GM21381 (cell line): Measurements from ENCODE around the gene SEMA6A.

ENCODE experiments used
- ATAC-seq: cut with Tn5 transposase; IDR thresholded peaks from one replicate; pipeline ENCODE4 v1.9.1; 2021; ENCODE audit warnings: mild to moderate bottlenecking, moderate library complexity; ENCODE audit not compliant: unreplicated experiment

The SEMA6A gene

DNA sequence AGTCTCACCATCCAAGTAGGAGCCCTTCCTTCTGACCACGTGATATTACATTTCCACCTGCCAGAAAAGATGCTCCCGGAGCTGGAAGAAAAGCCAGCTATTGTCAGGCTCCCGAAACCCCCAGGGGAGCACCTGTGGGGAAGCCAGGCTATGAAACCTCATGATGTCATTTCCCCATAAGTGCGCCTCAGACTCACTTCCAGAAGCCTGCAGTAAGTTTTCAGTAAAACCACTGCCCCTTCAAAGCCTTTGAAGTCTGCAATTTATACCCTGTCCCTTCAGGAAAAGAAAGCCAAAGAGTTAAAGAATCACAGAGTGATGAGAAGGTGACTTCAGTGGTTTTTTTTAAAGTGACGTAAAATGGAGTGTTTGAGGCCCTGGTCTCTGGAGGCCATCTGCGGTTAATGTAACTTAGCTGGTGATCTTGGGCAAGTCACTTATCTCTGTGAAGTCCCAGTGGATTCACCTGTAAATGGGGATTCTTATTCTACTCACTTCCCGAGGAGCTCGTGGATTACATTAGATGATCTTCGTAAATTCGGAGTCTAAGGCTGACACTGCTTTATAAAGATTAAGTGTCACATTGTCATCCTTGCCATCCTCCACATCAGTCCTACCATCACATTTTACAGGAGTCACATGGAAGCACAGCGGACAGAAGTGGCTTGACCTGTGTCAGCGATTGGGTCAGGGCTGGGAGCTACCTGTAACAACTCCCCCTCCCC, 2.6 kb upstream of the SEMA6A start:
- ATAC-seq: peak; percentile 66

DNA sequence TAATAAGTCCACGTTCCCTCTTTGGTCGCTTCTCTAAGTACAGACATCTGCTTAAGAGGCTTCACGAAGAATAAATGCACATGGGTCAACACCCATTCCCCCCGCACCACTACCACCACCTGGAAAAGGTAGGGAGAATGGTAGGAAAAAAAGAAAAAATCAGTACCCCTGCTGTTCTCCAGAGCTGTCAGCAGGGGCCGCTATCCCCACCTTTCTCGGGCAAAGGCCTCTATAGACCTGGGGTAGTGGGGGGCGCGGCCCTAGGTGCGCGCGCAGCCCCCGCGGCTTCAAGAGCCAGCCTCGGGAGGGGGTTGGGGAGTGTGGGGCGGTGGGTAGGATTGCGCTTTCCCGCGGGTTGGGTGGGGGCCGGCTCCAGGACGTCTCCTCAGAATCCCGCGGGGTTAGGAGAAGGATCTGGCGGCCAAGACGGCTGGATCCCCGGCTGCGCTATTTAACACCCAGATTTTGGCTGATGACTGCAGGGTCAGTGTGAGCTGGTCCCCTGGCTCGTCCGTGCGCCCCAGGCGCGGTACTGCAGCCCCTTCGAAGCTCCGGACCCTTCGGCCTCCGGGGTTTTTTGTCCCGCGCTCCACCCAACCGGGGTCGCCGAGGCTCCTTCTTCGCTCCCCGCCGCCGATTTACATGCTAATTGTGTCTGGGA, 1.6 kb upstream of the SEMA6A start:
- ATAC-seq: peak; percentile 42

DNA sequence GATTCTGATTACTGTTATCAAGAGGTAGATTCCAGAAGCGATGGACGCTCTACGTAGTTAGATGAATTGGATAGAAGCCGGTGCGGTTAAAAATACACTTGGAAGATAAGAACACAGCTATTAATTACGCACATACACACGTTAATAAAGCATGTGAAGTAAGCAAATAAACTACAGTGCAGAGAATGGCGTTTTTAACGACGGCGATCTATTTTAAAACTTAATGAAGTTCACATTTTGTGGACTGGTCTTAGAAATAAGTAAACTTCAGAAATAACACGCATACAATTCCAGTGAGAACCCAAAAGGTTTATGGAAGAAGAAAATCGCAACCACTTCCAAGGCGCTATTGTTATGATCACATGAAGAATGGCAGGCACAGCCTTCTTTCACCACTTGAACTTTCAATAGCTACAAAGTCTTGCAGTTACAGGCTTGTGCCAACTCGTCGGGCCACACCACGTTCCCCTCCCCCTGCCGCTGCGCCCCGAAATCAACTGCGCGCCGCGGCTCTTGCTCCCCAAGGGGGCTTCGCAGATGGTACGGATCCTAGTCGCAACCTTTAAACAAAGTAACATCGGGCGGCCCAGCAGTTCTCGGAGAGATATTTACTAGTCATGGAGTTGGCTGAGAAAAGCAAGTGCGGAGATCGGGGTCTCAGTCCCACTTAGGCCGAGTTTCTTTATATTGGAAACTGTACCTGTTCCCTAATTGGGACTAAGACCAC, 866 bp upstream of the SEMA6A start:
- ATAC-seq: no peak

DNA sequence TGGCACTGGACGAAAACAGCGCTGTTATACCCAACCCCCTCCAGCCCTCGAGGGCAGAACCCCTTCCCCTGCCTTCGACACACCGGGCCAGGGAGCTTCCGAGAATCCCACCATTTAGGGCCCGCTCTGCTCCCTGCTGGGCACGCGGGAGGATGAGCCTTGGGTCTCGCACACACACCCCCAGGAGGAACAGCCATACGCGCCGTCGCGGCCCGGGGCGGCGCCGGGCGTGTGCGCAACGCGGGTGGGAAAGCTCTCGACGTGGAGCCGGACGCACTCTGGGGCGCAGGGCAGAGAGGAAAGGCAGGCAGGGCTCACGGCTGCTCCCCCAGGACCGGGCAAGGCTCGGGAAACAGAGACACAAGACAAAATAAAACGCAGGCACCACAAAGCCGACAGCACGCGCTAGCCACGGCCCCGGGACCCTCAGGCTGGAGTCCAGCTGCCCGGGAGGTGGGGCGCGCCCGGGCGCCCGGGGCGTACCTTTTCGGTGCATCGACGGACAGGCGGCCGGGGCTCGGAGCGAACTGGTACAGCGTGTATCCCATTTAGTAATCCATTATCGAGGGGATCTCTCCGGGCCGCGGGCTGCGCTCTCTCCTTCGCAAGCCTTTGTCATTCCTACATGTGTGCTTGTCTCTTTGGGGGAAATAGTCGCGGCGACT, 789 bp downstream of the SEMA6A start:
- no peak for ATAC-seq

DNA sequence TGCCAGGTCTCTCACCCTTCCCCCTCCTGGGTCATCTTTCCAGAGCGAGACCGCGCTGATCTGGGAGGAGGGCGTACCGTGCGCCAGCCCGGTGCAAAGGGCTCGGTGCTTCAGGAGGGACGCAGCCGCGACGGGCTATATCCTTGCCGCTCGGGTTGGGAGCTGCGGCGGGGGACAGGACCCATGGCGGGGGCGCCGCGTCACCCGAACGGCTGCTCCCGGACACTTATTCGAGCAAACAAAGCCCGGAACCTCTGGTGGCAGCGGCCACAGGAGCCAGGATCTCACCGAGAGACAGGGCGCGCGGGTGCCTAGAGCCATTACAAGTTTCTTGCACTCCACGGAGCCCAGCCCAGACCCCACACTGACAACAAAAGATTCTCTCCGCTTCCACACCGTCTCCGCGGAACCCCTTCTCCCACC, 1.3 kb downstream of the SEMA6A start:
- no peak for ATAC-seq

DNA sequence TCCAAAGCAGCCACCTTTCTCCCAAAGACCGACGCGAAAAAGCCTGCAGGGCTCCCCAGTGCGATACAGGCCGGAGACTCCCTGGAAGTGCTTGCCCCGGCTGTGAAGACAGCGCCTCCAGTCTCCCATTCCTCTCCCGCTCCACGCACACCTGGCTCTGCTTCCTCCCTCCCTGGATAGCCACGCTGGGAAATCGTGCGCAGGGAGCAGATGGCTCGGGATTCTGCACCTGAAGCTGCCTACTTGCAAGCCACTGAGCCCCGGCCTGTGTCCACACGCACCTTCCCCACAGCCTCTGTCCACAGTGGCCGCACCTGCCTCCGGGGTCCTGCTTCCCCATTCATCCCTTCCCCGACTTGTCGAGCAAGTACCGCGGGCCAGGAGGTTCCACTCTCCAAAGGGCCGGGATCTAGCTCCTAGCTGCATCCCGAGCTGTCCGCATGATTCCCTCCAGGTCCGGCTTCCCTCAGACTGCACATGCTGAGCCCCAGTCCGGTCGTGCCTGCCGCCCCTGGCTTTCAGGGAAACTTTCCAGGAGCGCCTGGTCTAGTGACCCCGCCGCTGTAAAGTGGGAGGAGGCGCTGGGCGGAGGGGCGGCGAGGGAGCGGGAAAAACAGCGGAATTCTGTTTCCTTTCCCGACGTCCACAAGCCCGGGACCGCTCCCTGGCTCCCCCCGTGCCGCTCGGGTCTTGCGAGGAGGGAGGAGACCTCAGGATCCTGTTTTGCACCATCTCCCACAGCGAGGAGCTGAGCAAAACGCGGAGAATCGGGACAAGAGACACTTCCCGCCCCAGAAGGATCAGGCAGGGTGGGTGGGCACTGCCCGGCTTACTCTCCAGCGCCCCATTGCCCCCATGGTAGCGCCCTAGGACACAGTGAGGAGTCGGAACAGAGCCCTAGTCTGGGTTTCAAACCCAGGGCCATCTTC, 2.0 kb downstream of the SEMA6A start:
- ATAC-seq: no peak

DNA sequence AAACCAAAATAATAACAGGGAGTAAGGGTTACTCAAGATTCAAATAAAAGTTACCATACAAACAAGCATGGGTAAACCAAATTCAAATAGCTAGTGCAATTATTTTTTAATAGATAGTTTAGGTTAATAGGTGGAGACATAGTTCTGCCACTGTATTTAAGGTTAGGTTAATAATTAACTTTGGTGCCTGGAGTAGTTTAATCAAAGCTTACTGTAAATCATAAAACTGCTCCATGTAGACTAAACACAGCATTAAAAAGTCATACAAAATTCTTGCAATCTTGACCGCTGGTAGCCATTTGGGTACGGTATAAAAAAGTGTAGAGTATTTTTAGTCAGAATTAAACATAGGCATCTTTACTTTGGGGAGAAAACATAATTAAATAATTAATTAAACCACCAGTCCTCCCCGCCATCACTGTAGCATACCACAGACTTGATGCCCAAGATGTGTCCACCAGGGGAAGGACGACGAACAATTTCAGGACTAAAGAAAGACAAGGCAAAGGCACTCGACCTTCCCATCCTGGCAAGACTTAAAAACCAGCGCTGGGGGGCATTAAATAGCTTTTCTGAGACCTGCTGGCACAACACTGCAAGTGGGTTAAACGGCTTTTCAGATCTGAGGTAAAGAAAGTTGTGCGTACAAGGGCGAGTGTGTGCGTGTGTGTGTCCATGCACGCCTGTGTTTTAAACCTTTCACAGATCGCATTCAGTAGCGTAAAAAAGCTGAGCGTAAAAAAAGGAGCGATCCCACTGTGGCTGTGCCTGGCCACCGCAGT, 2.9 kb downstream of the SEMA6A start:
- ATAC-seq: no peak

DNA sequence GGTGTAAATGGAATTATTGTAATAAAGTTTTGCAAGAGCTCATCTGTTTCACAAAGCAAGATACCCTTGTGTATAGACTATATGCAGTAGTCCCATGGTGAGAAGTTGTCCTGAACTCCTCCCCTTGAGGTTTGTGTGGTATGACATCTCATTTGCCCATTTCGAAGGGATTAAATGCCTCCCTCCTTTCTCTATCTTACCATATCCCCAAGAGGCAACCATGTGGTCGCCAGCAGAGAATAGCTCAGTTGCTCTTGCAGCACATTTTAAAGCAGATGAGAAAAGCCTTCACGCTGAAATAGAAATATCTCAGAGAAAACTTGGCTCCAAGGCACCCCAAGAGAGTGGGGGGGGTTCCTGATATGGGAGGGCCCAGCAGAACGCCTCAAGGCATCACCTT, 4.6 kb downstream of the SEMA6A start:
- ATAC-seq: no peak

DNA sequence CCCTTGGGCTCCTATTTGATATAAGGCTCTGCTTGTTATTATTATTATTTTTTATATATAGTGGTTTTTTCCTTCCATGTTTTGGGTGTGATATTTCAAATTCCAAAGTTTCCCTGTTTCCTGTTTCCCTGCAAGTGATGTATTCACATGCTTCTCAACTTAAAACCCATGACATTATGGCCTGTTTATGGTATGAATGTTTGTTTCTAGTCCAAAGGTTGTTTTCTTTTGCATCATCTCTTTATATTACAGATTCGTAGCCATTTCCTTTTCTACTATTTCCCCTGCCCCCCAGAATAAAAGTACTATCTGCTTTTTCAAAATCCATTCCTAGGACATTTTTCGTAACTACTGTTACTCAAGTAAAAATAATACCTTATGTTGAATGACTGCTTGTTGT, 7.5 kb downstream of the SEMA6A start:
- no peak for ATAC-seq

DNA sequence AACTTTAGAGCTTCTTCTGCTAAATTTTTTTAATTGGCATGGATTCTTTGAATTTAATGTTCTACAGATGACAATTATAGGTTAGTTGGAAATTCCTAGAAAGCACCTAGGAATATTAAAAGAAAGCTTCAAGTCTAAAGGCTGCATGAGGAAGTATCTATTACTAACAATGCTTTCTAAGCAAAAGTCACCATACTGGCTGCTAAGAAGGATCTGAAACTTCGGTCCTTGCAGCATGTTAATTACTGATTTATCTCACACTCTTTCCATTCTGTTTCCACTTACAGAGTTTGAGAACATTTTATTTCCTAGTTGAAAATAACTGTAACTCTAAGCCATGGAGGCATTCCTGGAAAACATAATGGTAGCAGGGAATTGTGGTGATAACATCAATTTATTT, 8.4 kb downstream of the SEMA6A start:
- ATAC-seq: no peak

DNA sequence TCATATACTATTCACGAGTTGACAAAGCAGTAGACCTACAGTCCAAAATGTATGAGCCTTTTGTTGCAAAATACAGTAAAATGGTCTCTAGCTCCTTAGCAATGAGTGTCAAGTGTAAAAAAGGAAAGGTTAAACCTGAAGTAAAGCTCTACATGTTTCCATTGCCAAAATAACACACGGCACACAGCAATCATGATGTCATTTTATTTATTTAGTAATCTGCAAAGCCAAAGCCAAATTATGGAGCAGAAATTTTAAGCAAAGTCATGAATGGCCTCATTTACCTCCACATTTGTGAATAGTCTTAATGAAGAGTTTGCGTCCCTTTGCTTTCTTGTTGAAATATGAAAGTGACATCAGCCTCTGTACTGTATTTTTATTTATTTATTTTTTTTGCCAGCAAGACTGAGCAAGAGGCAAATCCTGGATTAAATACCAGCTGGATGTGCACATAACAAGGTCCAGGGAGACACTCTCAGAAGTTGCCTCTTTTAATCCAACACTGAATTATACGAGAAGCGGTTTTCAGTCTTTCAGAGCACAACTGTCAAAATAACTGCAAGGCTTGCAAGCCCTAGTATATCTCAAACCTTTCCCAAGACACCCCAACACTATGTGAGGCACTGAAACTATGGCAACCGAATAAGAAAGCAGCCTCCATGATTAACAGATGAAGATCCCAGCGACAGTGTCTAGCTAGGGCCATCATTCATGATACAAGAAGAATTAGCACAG, 9.7 kb downstream of the SEMA6A start:
- no peak for ATAC-seq

DNA sequence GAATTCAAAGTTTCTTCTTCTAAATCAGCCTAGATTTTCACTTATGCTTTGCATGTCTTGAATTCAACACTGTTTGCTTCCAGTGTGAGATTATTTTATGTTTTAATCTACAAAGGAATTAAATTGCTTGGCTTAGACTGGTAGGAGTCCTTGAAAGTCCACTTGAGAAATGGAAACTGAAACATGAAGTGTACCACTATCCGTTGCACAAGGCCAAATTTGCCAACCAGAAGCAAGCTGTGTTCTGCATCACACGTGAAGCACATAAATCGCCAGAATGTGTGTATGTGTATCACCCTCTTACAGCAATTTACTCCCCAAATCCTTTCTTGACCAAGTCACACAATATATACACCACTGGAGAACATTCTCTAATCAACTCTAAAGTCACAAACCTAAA, 10.3 kb downstream of the SEMA6A start:
- no peak for ATAC-seq

DNA sequence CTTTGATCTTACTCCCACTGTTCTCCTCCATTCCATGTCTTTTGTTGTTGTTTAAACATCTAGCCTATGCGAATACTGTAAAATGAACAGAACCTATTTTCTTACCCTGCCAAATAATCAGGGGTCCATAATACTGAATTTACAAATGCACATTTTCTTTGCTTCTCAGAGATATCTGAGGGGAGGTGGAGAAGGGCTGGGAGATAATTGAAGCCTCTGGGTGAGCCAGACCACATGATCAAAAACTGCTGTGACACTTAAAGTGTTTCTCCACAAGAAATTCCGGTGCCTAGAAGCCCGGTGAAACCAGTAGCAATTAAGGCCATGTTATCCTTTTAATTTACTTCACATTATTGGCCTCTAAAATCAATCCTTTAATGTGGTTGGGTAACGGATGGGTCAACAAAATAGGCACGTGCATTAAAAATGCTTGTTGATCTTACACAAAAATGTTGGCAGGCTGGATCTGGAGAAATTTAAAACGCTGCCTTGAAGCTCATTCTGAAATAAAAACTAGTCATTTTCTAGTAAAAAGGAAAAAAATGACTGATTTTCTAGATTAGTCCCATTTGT, 10.8 kb downstream of the SEMA6A start:
- ATAC-seq: no peak

DNA sequence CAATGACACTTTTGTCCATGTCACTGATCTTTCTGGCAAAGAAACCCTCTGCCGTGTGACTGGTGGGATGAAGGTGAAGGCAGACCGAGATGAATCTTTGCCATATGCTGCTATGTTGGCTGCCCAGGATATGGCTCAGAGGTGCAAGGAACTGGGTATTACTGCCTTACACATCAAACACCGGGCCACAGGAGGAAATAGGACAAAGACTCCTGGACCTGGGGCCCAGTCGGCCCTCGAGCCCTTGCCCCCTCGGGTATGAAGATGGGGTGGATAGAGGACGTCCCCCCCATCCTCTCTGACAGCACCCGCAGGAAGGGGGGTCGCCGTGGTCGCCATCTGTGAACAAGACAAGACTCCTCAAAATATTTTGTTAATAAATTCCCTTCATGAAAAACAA, 12.0 kb downstream of the SEMA6A start:
- no peak for ATAC-seq

DNA sequence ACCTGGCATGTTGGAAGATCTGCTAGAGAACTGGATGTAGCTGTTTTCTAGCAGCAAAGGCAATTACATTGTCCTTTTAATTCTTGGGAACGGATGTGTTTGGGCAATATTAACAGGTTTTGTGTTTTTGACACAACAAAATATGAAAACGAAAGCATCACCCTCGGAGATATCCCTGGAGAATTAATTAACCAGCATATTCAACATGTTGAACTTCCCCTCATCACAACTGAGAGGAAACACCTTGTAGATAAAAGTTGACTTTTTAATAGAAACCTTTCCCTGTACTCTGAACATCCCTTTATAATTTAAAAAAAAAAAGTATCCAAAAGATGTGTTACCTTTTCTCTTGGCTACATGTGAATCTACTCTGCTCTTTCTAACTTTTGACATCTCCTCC, 13.0 kb downstream of the SEMA6A start:
- ATAC-seq: no peak

DNA sequence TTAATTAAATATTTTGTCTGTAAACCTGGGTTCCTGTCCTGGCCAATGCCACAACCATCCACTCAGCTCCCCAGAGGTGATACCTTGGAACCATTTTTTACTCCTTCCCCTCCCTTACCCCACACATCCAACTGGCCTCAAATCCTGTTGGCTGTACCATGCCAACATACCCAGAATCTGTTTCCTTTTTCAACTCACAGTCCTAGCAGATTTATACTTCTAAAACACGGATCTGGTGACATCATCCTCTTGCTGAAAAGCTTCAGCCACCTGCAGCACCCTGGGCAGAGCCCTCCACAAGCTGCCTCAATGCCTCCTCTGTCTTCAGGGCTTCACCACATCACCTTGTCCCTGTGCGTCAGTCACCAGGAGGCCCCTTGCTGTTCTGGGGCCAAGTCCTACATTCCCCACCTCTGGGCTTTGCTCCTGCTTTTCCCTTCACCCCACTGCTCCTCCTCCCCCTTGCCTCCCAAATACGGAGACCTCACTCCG, 14.9 kb downstream of the SEMA6A start:
- ATAC-seq: no peak

DNA sequence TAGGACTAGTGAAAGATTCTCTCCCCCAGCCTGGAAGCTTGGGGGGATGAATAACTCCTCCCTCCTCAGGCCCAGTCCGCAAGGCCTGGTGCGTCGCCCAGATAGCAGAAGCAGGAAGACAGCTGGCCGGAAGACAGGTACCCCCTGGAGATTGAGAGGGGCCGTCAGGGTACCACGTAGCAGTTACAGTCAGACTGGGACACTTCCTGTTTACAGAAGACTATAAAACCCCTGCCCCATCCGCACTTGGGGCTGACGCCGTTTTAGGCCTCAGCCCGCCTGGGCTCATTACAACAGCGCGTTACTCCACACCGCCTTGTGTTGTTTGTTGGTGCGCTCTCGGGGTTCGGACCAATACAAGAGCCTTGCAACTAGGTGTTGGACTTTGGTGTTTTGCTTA, 15.4 kb downstream of the SEMA6A start:
- ATAC-seq: no peak

DNA sequence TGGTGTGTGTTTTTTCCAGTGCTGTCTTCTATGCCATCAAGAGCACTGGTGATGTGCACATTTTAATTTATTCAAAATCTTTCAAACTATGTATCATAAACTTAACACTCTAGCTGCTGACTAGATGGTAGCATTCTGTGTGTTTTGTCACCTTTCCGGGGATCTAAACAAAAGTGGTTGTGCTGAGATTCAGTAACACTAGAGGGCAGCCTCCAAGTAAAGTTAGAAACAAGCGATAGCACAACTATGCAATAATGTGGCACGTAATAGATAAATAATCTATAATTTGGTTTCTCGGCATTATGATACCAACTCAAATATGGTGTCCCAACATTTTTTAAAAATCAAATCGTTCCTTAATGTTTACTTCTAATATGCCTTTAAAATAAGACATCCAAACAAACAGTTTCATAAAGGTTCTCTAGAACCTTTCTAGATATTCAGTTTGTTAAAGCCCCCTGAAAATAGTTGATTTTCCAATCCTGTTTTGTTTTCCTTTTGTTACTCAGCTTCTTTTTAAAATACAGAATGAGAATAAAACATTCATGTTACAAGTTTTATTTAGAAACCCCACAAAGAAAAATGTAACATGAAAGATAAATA, 16.9 kb downstream of the SEMA6A start:
- ATAC-seq: no peak
